K562 (cell line): Measurements from ENCODE around the gene CCL22. TPM values are rescaled to one million over a fixed set of nuclear protein-coding genes. Genes with fewer than 3 reads are reported as not detected.

Experiments
- ATAC-seq: fragments of 200-7000 bp; cut with Tn5 transposase; 3 replicates; pipeline ENCODE4 v1.9.1; 2020; ENCODE audit warnings: moderate library complexity
- BruUV-seq: library from RNA; stranded (reverse); fragments of 400-500 nt; replicated peaks from 2 replicates; lab custom pipeline; 2021; lab: Mats Ljungman, UMichigan
- CTCF ChIA-PET: fragments of 300-600 bp; formaldehyde crosslinking; extraction: SDS; loops from one replicate; lab custom pipeline; 2021; ENCODE audit warnings: low intra/inter-chr PET ratio; lab: Yijun Ruan, JAX
- POLR2A ChIA-PET: fragments of 300-600, 350-650 bp; sonication (Branson Sonifier 250); formaldehyde crosslinking; extraction: SDS; loops from one replicate; lab custom pipeline; 2021; ENCODE audit warnings: antibody characterized with exemption, inconsistent platforms; lab: Yijun Ruan, JAX
- DNase-seq, 4 experiments: peaks; one replicate each; pipeline versions ENCODE4 v3.0.0 to v3.0.0-alpha.2; 2011 to 2018; ENCODE audit warnings: low spot score in 3 of 4, mixed read lengths in 3 of 4; ENCODE audit errors: extremely low read depth in 1 of 4
- FAIRE-seq: peaks from 2 replicates; lab custom pipeline; 2011; peaks lifted over from hg19 to GRCh38; lab: Jason Lieb, UNC
- H2AFZ ChIP-seq: 2 replicates; pipeline ENCODE4 v1.6.0; 2011; ENCODE audit warnings: low read depth, low read length, control low read depth, inconsistent platforms
- H3K27ac ChIP-seq: fragments of 200-600 bp; 3 replicates; pipeline ENCODE4 v1.8.0; 2011; ENCODE audit warnings: low read depth, mild to moderate bottlenecking, control low read depth, inconsistent platforms, low read length, moderate library complexity, mixed read lengths; ENCODE audit errors: extremely low read depth
- H3K27me3 ChIP-seq, 2 experiments: fragments of 300-600 bp in 1 of 2; 2 replicates in 1 of 2; 3 replicates in 1 of 2; pipeline versions ENCODE4 v1.6.0 to v1.8.0; 2011; ENCODE audit warnings: inconsistent platforms in 2 of 2, low read length in 2 of 2, mild to moderate bottlenecking in 1 of 2, mixed read lengths in 1 of 2, moderate library complexity in 1 of 2; ENCODE audit not compliant: control insufficient read depth in 2 of 2, insufficient read depth in 2 of 2
- H3K36me3 ChIP-seq: fragments of 300-600 bp; 3 replicates; pipeline ENCODE4 v1.8.0; 2011; ENCODE audit warnings: mild to moderate bottlenecking, low read length, inconsistent platforms; ENCODE audit not compliant: control insufficient read depth, insufficient read depth
- H3K4me1 ChIP-seq, 2 experiments: fragments of 200-600 bp in 1 of 2; replicated peaks in 1 of 2; 2 replicates in 1 of 2; 3 replicates in 1 of 2; pipeline versions ENCODE4 v1.5.1 to v1.8.0; 2011; ENCODE audit warnings: inconsistent platforms in 2 of 2, low read length in 2 of 2, mild to moderate bottlenecking in 1 of 2, mixed read lengths in 1 of 2, moderate library complexity in 1 of 2; ENCODE audit not compliant: control insufficient read depth in 2 of 2, insufficient read depth in 2 of 2
- H3K4me2 ChIP-seq: 2 replicates; pipeline ENCODE4 v1.6.1; 2011; ENCODE audit warnings: low read length, control low read depth, inconsistent platforms, mixed read lengths; ENCODE audit not compliant: insufficient read depth
- H3K4me3 ChIP-seq: fragments of 200-600 bp; sonication (generic), shearing (Covaris generic); 2 replicates; pipeline ENCODE4 v1.5.1; 2016; ENCODE audit warnings: control low read depth, inconsistent platforms
- H3K79me2 ChIP-seq: fragments of 200-600 bp; 3 replicates; pipeline ENCODE4 v1.8.0; 2011; ENCODE audit warnings: low read length, inconsistent platforms; ENCODE audit not compliant: control insufficient read depth, insufficient read depth
- H3K9ac ChIP-seq, 2 experiments: 2 replicates each; pipeline versions ENCODE4 v1.6.0 to v1.6.1; 2011; ENCODE audit warnings: low read depth in 2 of 2, low read length in 2 of 2, control low read depth in 1 of 2, inconsistent platforms in 1 of 2, mild to moderate bottlenecking in 1 of 2, mixed read lengths in 1 of 2; ENCODE audit not compliant: insufficient read depth in 1 of 2
- H3K9me1 ChIP-seq: one replicate; pipeline ENCODE4 v1.6.0; 2011; ENCODE audit warnings: inconsistent platforms, mild to moderate bottlenecking, low read length, moderate library complexity; ENCODE audit not compliant: control insufficient read depth, insufficient read depth
- H3K9me3 ChIP-seq: replicated peaks from 2 replicates; pipeline ENCODE4 v1.5.1; 2011; ENCODE audit warnings: low read depth, low read length, inconsistent platforms; ENCODE audit not compliant: control insufficient read depth, insufficient read depth
- H4K20me1 ChIP-seq: replicated peaks from 2 replicates; pipeline ENCODE4 v1.6.1; 2011; ENCODE audit warnings: low read length, inconsistent platforms, mixed read lengths; ENCODE audit not compliant: control insufficient read depth, insufficient read depth
- CBFA2T3 ChIP-seq: fragments of 450-650 bp; IDR thresholded peaks from 2 replicates; pipeline ENCODE4 v1.6.1; 2017
- HOMEZ ChIP-seq: fragments of 250-450 bp; sonication (Bioruptor Pico); IDR thresholded peaks from 2 replicates; pipeline ENCODE4 v1.4.0; 2020; ENCODE audit warnings: mild to moderate bottlenecking, moderate library complexity
- JUNB ChIP-seq: fragments of 450-650 bp; formaldehyde crosslinking; conservative IDR thresholded peaks from 2 replicates; pipeline ENCODE4 v1.4.0; 2020; ENCODE audit warnings: mild to moderate bottlenecking
- NFYB ChIP-seq: IDR thresholded peaks from 2 replicates; pipeline ENCODE4 v1.6.1; 2011; ENCODE audit warnings: mild to moderate bottlenecking, moderate library complexity; ENCODE audit not compliant: insufficient read length; ENCODE audit errors: extremely low read depth
- TAF7 ChIP-seq: fragments of 450-650 bp; IDR thresholded peaks from 2 replicates; pipeline ENCODE4 v1.6.1; 2016; ENCODE audit warnings: missing genetic modification characterization, missing compliant biosample characterization
- TOE1 ChIP-seq, 2 experiments: fragments of 450-650 bp in 1 of 2; sonication (generic) in 1 of 2; formaldehyde crosslinking in 1 of 2; IDR thresholded peaks; 2 replicates each; pipeline versions ENCODE4 v1.7.1 to v1.8.0; 2016 to 2022; ENCODE audit warnings: borderline replicate concordance in 2 of 2, mild to moderate bottlenecking in 2 of 2, antibody characterized with exemption in 1 of 2, inconsistent platforms in 1 of 2, low read depth in 1 of 2, missing genetic modification reagents in 1 of 2, moderate library complexity in 1 of 2
- ZNF175 ChIP-seq: fragments of 200-800 bp; sonication (Bioruptor generic); IDR thresholded peaks from 2 replicates; pipeline ENCODE4 v1.6.1; 2016; ENCODE audit warnings: low read depth, mild to moderate bottlenecking, missing genetic modification characterization, missing compliant biosample characterization
- WGBS: fragments of 100-300 bp; shearing (Covaris generic); methylation state at CpG from one replicate; pipeline ENCODE4 v1.1.6; 2016; ENCODE audit warnings: low coverage, mixed read lengths; ENCODE audit not compliant: insufficient coverage; ENCODE audit errors: missing lambda C conversion rate; 5-methylcytosine and 5-hydroxymethylcytosine counted together
- in situ Hi-C: fragments of 300-500 bp; cut with MboI; formaldehyde crosslinking; loops from 4 replicates; pipeline ENCODE4 v1.15.0; 2018; ENCODE audit warnings: inconsistent platforms, mixed read lengths
- intact Hi-C: fragments of 100-400 bp; cut with micrococcal nuclease; formaldehyde crosslinking; loops from 2 replicates; pipeline ENCODE4 v1.14.2; 2022
- polyA plus RNA-seq, 8 experiments: library from polyadenylated mRNA; depleted of rRNA in 4 of 8; stranded (reverse) in 5 of 8; unstranded in 3 of 8; fragments of >200 nt; fragmentation: Nextera tagmentation in 2 of 8; fragmentation: Illumina TruSeq in 1 of 8; extraction: Ambion mirVana in 2 of 8; extraction: Trizol in 1 of 8; gene quantifications; 2 replicates each; pipeline versions ENCODE4 v1.2.1 to v1.2.3, GENCODE V29; 2011 to 2014; ENCODE audit warnings: inconsistent platforms in 1 of 8, missing spikeins in 1 of 8
- total RNA-seq, 7 experiments: library from RNA; depleted of rRNA in 6 of 7; stranded (reverse); fragments of >200 nt in 6 of 7; fragmentation: Illumina TruSeq in 2 of 7; extraction: Trizol in 2 of 7; gene quantifications; 2 replicates each; pipeline versions ENCODE4 v1.2.1 to v1.2.3, GENCODE V29; 2011 to 2021; ENCODE audit warnings: low replicate concordance in 1 of 7

The CCL22 gene
- total and polyA plus RNA-seq, 9 of the 15 experiments (the other 6 are each of a cell fraction or from before 2014, with no cell fraction given), result 0.04 to 0.29 (median 0.06) TPM; not detected in 5

GRCh38 chr16:57366544-57367040, 8.0 kb downstream of the CCL22 start:
- TF ChIP-seq ZNF175 (CRISPR knock-in tag), result no peak
- no peak for TF ChIP-seq JUNB (CRISPR knock-in tag)
- no peak for TF ChIP-seq NFYB
- no peak for TF ChIP-seq HOMEZ (CRISPR knock-in tag)
- TF ChIP-seq CBFA2T3, result 0 out of 2 replicates have a peak, but pooled peaks have one; percentile 21
- TF ChIP-seq TOE1 (IDR thresholded peaks at IDR 0.05; ENCODE audit: borderline replicate concordance), result no peak
- no peak for TF ChIP-seq TOE1 (CRISPR knock-in tag; IDR thresholded peaks at IDR 0.05; ENCODE audit: borderline replicate concordance, low read depth)
- TF ChIP-seq TAF7, result no peak
- H3K27ac ChIP-seq, result no peak overlapping the region
- no peaks in the 10 kb centered on the region for H3K9me1 ChIP-seq
- WGBS, result 3% methylated on average over 5 of the region's 6 CpGs
- FAIRE-seq, result no peak
- H4K20me1 ChIP-seq, result peaks cover 7% of the 10 kb centered on the region; the same call in 1 of the 2 replicates
- no peak for ATAC-seq
- no peak overlapping the region for H3K4me3 ChIP-seq
- H2AFZ ChIP-seq, result no peak overlapping the region
- DNase-seq, result no peak
- no peak overlapping the region for H3K4me2 ChIP-seq
- CTCF ChIA-PET, result no interaction called here
- no peaks in the 10 kb centered on the region for H3K36me3 ChIP-seq
- POLR2A ChIA-PET, result interaction anchor here (0.6 kb wide), 2 partner anchors 58 to 358 kb away, joined by 3 to 4 read pairs; no protein-coding TSS in a partner anchor
- no peaks in the 10 kb centered on the region for H3K79me2 ChIP-seq
- H3K9ac ChIP-seq, result no peak overlapping the region
- no peaks in the 10 kb centered on the region for H3K9me3 ChIP-seq
- H3K4me1 ChIP-seq, result no peaks in the 10 kb centered on the region; a peak in 1 of 5 replicates
- intact Hi-C loops, result no loop called here
- in situ Hi-C loops, result no loop called here
- peaks cover 15 to 50% of the 10 kb centered on the region in 2 experiments for H3K27me3 ChIP-seq
- no TSS peak for BruUV-seq
